ENCODE measurements around the gene ZSCAN31. TPM values are rescaled to one million over a fixed set of nuclear protein-coding genes. Genes with fewer than 3 reads are reported as not detected.
"Not testable (repeated sequence)": the region's sequence is repeated elsewhere in the genome, so short reads cannot be mapped to it uniquely, and the experiment has no call there.

ZSCAN31 gene
- polyA plus RNA-seq, 3 donors = 0.25 to 0.35 TPM; not detected in 1

DNA sequence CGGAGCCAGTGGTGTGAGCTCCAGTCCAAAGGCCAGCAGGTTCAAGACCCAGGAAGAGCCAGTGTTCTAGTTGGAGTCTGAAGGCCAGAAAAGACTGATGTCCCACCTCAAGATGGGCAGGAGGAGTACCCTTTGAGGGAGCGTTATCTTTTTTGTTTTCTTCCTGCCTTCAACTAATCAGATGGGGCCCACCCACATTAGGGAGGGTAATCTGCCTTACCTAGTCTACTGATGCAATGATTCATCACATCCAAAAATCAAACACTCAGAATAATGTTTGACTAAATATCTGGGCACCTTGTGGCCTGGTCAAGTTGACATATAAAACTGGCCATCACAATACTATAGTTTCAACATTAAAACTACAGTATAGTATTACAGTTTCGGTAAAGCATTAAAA is 33.5 kb upstream of the ZSCAN31 start:
- Histone ChIP-seq H3K4me3 (replicated peaks in 1 of 3; ENCODE audit: low read depth in 2 of 3, low read length in 3 of 3) (no peak overlapping the region), H3K4me2 (replicated peaks; ENCODE audit: extremely low read depth, low read length, poor library complexity, severe bottlenecking) (no peak overlapping the region), H3K27ac (ENCODE audit: low read depth in 1 of 2, low read length in 2 of 2) (no peak overlapping the region), H3K27me3 (ENCODE audit: control insufficient read depth in 2 of 2, insufficient read depth in 2 of 2, low read length in 2 of 2) (no peaks in the 10 kb centered on the region), H3K79me2 (ENCODE audit: insufficient read depth, low read length) (no peaks in the 10 kb centered on the region), H3K9ac (ENCODE audit: insufficient read depth, low read length, poor library complexity, severe bottlenecking) (no peak overlapping the region), H4K20me1 (ENCODE audit: insufficient read depth, low read length) (no peaks in the 10 kb centered on the region), H3K36me3 (replicated peaks in 1 of 2; ENCODE audit: control insufficient read depth in 1 of 2, insufficient read depth in 2 of 2, low read length in 2 of 2) (peaks cover 8 to 24% of the 10 kb centered on the region in 2 donors), H2AFZ (ENCODE audit: insufficient read depth, low read depth, low read length, poor library complexity, severe bottlenecking) (no peak overlapping the region), H3K9me3 (replicated peaks in 1 of 2; ENCODE audit: control insufficient read depth in 1 of 2, insufficient read depth in 1 of 2, low read length in 2 of 2) (no peaks in the 10 kb centered on the region), H3K4me1 (ENCODE audit: control insufficient read depth in 1 of 2, insufficient read depth in 2 of 2, low read length in 2 of 2) (peaks cover 10 to 11% of the 10 kb centered on the region in 2 donors)
- H3K4me3 Mint-ChIP-seq = no peak overlapping the region
- no peak for DNase-seq
- TF ChIP-seq, protein P1, sequence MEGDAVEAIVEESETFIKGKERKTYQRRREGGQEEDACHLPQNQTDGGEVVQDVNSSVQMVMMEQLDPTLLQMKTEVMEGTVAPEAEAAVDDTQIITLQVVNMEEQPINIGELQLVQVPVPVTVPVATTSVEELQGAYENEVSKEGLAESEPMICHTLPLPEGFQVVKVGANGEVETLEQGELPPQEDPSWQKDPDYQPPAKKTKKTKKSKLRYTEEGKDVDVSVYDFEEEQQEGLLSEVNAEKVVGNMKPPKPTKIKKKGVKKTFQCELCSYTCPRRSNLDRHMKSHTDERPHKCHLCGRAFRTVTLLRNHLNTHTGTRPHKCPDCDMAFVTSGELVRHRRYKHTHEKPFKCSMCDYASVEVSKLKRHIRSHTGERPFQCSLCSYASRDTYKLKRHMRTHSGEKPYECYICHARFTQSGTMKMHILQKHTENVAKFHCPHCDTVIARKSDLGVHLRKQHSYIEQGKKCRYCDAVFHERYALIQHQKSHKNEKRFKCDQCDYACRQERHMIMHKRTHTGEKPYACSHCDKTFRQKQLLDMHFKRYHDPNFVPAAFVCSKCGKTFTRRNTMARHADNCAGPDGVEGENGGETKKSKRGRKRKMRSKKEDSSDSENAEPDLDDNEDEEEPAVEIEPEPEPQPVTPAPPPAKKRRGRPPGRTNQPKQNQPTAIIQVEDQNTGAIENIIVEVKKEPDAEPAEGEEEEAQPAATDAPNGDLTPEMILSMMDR (IDR thresholded peaks at IDR 0.05) = no peak
- no peak overlapping the region for H3K27ac Mint-ChIP-seq
- peaks cover 9% of the 10 kb centered on the region for H3K4me1 Mint-ChIP-seq
- WGBS (ENCODE audit: insufficient coverage) = 100% methylated on average over 1 of the region's 3 CpGs
- H3K27me3 Mint-ChIP-seq (ENCODE audit: low read depth in 3 of 3) = no peaks in the 10 kb centered on the region
- intact Hi-C loops (cut with micrococcal nuclease) = no loop called here
- H3K9me3 Mint-ChIP-seq = no peaks in the 10 kb centered on the region
- H3K36me3 Mint-ChIP-seq = peaks cover 18 to 19% of the 10 kb centered on the region in 2 donors

DNA sequence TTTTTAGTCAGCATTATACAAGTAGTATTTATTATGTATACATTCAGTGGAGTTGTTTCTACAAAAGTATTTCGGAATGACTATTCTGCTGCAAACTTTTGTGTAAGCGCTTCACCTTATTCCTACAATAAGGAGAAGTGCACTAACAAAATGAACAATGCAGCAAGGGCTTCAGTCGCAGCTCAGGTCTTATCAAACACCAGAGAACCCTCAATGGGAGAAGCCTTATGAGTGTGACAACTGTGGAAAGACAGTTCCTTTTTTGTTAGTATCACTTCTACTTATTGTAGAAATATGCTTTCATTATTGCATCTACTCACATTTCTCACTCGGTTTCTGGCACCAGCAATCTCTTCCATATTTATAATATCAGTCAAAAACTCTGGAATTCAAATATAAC is 32.6 kb upstream of the ZSCAN31 start:
- no peaks in the 10 kb centered on the region for H3K9me3 Mint-ChIP-seq
- DNase-seq = peak; percentile 50 to 75 (median 61)
- H3K4me3 Mint-ChIP-seq = no peak overlapping the region
- Histone ChIP-seq H3K9me3 (replicated peaks in 1 of 2; ENCODE audit: control insufficient read depth in 1 of 2, insufficient read depth in 1 of 2, low read length in 2 of 2) (no peaks in the 10 kb centered on the region), H3K4me1 (ENCODE audit: control insufficient read depth in 1 of 2, insufficient read depth in 2 of 2, low read length in 2 of 2) (peaks cover 10 to 11% of the 10 kb centered on the region in 2 donors), H3K9ac (ENCODE audit: insufficient read depth, low read length, poor library complexity, severe bottlenecking) (no peak overlapping the region), H4K20me1 (ENCODE audit: insufficient read depth, low read length) (no peaks in the 10 kb centered on the region), H2AFZ (ENCODE audit: insufficient read depth, low read depth, low read length, poor library complexity, severe bottlenecking) (no peak overlapping the region), H3K4me2 (replicated peaks; ENCODE audit: extremely low read depth, low read length, poor library complexity, severe bottlenecking) (no peak overlapping the region), H3K4me3 (replicated peaks in 1 of 3; ENCODE audit: low read depth in 2 of 3, low read length in 3 of 3) (no peak overlapping the region), H3K79me2 (ENCODE audit: insufficient read depth, low read length) (no peaks in the 10 kb centered on the region), H3K36me3 (replicated peaks in 1 of 2; ENCODE audit: control insufficient read depth in 1 of 2, insufficient read depth in 2 of 2, low read length in 2 of 2) (peaks cover 16 to 33% of the 10 kb centered on the region in 2 donors), H3K27me3 (ENCODE audit: control insufficient read depth in 2 of 2, insufficient read depth in 2 of 2, low read length in 2 of 2) (no peaks in the 10 kb centered on the region), H3K27ac (ENCODE audit: low read depth in 1 of 2, low read length in 2 of 2) (peak overlapping the region in 1 of 2 donors; percentile 9)
- intact Hi-C loops (cut with micrococcal nuclease) = no loop called here
- H3K27ac Mint-ChIP-seq = peak overlapping the region in 2 of 7 donors; percentile 20 to 75
- TF ChIP-seq, protein P1 (IDR thresholded peaks at IDR 0.05) = no peak
- WGBS (ENCODE audit: insufficient coverage) = no CpG with 5 or more reads among the region's 4 CpGs
- no peaks in the 10 kb centered on the region for H3K27me3 Mint-ChIP-seq (ENCODE audit: low read depth in 3 of 3)
- peaks cover 25 to 26% of the 10 kb centered on the region in 2 donors for H3K36me3 Mint-ChIP-seq
- H3K4me1 Mint-ChIP-seq = peaks cover 9% of the 10 kb centered on the region

DNA sequence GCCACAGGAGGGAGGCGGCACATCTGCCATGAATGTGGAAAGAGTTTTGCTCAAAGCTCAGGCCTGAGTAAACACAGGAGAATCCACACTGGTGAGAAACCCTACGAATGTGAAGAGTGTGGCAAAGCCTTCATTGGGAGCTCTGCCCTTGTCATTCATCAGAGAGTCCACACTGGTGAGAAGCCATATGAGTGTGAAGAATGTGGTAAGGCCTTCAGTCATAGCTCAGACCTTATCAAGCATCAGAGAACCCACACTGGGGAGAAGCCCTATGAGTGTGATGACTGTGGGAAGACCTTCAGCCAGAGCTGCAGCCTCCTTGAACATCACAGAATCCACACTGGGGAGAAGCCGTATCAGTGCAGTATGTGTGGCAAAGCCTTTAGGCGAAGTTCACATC is 29.6 kb upstream of the ZSCAN31 start:
- intact Hi-C loops (cut with micrococcal nuclease); H3K4me3 Mint-ChIP-seq; H3K4me3 ChIP-seq (replicated peaks in 1 of 3; ENCODE audit: low read depth in 2 of 3, low read length in 3 of 3); H4K20me1 ChIP-seq (ENCODE audit: insufficient read depth, low read length); H3K27ac ChIP-seq (ENCODE audit: low read depth in 1 of 2, low read length in 2 of 2); H3K9ac ChIP-seq (ENCODE audit: insufficient read depth, low read length, poor library complexity, severe bottlenecking); H2AFZ ChIP-seq (ENCODE audit: insufficient read depth, low read depth, low read length, poor library complexity, severe bottlenecking); H3K9me3 ChIP-seq (replicated peaks in 1 of 2; ENCODE audit: control insufficient read depth in 1 of 2, insufficient read depth in 1 of 2, low read length in 2 of 2); H3K9me3 Mint-ChIP-seq; H3K4me1 Mint-ChIP-seq; H3K4me2 ChIP-seq (replicated peaks; ENCODE audit: extremely low read depth, low read length, poor library complexity, severe bottlenecking); DNase-seq; H3K27me3 Mint-ChIP-seq (ENCODE audit: low read depth in 3 of 3); H3K79me2 ChIP-seq (ENCODE audit: insufficient read depth, low read length); H3K27me3 ChIP-seq (ENCODE audit: control insufficient read depth in 2 of 2, insufficient read depth in 2 of 2, low read length in 2 of 2): not testable (repeated sequence)
- Mint-ChIP-seq H3K27ac (peak overlapping the region in 1 of 7 donors; percentile 46), H3K36me3 (peaks cover 35 to 40% of the 10 kb centered on the region in 2 donors)
- peaks cover 10 to 11% of the 10 kb centered on the region in 2 donors for H3K4me1 ChIP-seq (ENCODE audit: control insufficient read depth in 1 of 2, insufficient read depth in 2 of 2, low read length in 2 of 2)
- WGBS (ENCODE audit: insufficient coverage) = 96% methylated on average over 2 of the region's 4 CpGs
- peaks cover 20 to 45% of the 10 kb centered on the region in 2 donors for H3K36me3 ChIP-seq (replicated peaks in 1 of 2; ENCODE audit: control insufficient read depth in 1 of 2, insufficient read depth in 2 of 2, low read length in 2 of 2)
